ENCODE measurements around the gene AJAP1. TPM values are rescaled to one million over a fixed set of nuclear protein-coding genes. Genes with fewer than 3 reads are reported as not detected.

AJAP1 gene
- total RNA-seq, 6 experiments from 2014 or later, result not detected

DNA sequence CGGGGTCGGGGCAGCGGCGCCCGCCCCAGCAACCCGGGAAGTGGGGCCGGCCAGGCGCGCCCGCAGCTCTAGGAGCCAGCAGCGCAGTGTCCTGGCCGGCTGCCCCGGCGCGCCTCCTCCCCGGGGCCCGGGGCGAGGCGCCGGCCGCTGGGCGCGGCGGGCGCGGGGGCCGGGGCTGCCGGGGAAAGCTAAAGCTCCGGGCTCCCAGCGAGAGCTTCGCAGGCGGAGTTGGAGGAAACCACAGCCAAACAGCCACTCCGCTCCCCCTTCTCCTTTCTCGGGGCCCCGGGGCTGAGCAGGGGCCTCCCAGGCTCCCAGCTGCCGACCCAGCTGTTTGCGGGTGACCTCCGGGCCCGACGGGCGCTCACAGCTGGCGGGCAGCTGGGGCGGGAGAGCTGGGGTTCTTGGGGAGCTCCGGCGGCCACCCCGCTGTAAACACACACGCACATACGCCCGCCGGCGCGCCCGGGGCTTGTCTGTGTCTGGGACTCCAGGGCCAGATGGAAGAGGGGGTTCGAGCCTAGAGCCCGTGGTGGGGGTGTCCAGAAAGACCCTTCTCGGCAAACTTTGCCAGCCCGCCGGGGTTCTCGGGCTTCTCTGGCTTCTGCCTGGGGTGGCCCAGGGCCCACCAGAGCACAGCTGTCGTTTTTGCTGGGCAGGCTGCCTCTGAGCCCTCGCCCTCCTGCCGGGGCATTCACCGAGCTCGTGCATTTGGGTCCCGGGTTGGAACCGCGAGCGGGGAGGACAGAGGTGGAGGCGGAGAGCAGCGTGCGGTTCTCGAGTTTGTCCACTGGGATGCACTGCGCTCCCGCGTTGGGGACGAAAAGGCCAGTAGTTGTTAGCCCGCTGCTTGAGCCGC is 1.5 kb downstream of the AJAP1 start:
- Mint-ChIP-seq H3K9me3 (peaks cover 11% of the 10 kb centered on the region; the same call in 1 of the 2 replicates), H3K27me3 (ENCODE audit: insufficient read depth) (peaks cover 14% of the 10 kb centered on the region), H3K36me3 (ENCODE audit: low read depth) (no peaks in the 10 kb centered on the region), H3K4me3 (no peak overlapping the region), H3K27ac (no peak overlapping the region), H3K4me1 (ENCODE audit: low read depth) (no peaks in the 10 kb centered on the region)
- no peak for DNase-seq
- TF ChIP-seq, protein P1, sequence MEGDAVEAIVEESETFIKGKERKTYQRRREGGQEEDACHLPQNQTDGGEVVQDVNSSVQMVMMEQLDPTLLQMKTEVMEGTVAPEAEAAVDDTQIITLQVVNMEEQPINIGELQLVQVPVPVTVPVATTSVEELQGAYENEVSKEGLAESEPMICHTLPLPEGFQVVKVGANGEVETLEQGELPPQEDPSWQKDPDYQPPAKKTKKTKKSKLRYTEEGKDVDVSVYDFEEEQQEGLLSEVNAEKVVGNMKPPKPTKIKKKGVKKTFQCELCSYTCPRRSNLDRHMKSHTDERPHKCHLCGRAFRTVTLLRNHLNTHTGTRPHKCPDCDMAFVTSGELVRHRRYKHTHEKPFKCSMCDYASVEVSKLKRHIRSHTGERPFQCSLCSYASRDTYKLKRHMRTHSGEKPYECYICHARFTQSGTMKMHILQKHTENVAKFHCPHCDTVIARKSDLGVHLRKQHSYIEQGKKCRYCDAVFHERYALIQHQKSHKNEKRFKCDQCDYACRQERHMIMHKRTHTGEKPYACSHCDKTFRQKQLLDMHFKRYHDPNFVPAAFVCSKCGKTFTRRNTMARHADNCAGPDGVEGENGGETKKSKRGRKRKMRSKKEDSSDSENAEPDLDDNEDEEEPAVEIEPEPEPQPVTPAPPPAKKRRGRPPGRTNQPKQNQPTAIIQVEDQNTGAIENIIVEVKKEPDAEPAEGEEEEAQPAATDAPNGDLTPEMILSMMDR (IDR thresholded peaks at IDR 0.05), result peak; percentile 57

DNA sequence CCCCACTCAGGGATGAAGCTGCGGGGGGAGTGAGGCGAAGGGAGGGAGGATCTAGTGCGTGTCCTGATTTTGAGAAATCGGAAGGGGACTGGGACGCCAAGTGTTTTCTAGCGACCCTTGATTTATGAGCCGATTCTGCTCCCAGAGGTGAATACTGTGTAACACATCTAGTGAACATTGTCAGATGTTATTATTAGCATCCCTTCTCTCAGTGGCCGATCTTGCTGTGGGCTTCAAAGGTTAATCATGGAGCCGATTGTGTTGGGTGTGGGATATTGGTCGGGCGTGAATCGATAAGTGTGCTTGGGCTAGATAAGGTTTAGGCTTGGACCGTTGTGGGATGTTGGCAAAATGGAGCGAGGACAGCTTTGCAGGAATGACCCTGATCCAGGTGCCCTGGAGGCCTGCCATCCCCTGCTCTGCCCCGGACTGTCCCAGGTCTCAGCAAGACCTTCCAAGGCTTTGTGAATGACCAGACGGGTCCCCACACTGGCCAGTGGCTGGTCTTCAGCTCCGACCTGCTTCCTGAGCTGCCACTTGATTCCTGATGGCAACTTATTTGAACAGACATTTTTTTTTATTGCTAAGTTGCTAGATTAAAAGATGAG is 2.2 kb downstream of the AJAP1 start:
- Mint-ChIP-seq H3K4me1 (ENCODE audit: low read depth) (no peaks in the 10 kb centered on the region), H3K9me3 (peaks cover 8% of the 10 kb centered on the region; the same call in 1 of the 2 replicates), H3K4me3 (no peak overlapping the region), H3K27ac (no peak overlapping the region), H3K36me3 (ENCODE audit: low read depth) (no peaks in the 10 kb centered on the region), H3K27me3 (ENCODE audit: insufficient read depth) (peaks cover 14% of the 10 kb centered on the region)
- TF ChIP-seq, protein P1 (IDR thresholded peaks at IDR 0.05), result 0 out of 2 replicates have a peak, but pooled peaks have one; percentile 4
- DNase-seq, result no peak

DNA sequence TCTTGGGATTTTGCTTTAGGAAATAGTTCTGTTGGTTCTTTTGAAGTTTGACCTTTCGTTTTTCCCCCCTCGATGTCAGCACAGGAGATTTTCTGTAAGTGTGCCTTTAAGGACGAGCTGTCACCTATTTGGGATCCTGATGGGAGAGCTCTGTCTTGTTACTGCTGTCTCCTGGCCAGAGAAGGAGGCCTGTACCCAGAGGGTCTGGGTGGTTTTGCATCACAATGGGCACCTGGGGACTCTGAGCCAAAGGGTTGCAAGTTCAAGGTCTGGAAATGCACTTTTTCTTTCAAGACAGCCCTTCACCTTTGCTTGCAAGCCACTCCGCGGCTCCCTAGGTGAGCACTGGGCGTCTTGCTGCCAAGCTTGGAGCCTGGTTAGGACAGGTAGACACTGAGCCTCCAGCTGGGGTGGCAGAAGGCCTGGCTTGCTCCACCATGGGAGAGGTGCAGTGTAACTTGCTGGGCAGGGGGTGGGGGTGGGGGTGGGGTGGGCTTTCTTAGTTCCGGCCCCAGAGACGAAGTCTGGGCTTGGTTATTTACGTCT is 2.9 kb downstream of the AJAP1 start:
- DNase-seq, result no peak
- TF ChIP-seq, protein P1 (IDR thresholded peaks at IDR 0.05), result no peak
- 0 out of 2 replicates have a peak, but pooled peaks cover 2% of the 10 kb centered on the region for H3K36me3 Mint-ChIP-seq (ENCODE audit: low read depth)
- peaks cover 14% of the 10 kb centered on the region for H3K27me3 Mint-ChIP-seq (ENCODE audit: insufficient read depth)
- no peak overlapping the region for H3K4me3 Mint-ChIP-seq
- H3K4me1 Mint-ChIP-seq (ENCODE audit: low read depth), result no peaks in the 10 kb centered on the region
- H3K9me3 Mint-ChIP-seq, result peaks cover 13% of the 10 kb centered on the region; the same call in 1 of the 2 replicates
- H3K27ac Mint-ChIP-seq, result no peak overlapping the region

DNA sequence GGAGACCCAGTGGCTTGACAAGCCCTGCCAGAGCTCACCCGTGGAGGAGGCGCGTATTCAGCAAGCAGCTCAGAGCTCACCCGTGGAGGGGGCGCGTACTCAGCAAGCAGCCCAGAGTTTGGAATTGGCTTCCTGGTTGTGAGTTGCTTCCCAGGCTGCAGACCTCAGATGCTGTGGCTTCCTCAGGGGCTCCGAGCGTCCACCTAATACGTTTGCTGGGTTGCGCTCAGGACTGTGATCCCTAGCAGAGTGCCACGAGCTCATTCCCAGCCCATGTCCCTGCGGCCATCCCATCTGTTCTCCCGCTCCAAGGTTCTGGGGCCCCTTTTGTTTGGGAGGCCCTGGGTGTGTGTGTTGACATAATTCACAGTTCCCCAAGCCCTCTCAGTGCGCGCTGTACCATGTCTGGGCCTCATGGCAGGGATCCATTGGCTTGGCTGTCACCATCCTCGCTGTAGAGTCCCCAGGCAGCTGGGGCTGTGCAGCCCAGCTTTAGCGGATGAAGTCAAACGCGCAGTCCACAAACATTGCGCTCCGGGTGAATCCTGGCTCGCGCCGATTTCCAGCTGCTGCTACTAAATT is 3.6 kb downstream of the AJAP1 start:
- Mint-ChIP-seq H3K36me3 (ENCODE audit: low read depth) (0 out of 2 replicates have a peak, but pooled peaks cover 5% of the 10 kb centered on the region), H3K4me3 (no peak overlapping the region), H3K27ac (no peak overlapping the region), H3K27me3 (ENCODE audit: insufficient read depth) (peaks cover 14% of the 10 kb centered on the region), H3K4me1 (ENCODE audit: low read depth) (no peaks in the 10 kb centered on the region), H3K9me3 (peaks cover 19% of the 10 kb centered on the region; the same call in 1 of the 2 replicates)
- no peak for DNase-seq
- TF ChIP-seq, protein P1 (IDR thresholded peaks at IDR 0.05), result no peak
